GM12878 (cell line): ENCODE data around the gene WHRN. TPM values are rescaled to one million over a fixed set of nuclear protein-coding genes. Genes with fewer than 3 reads are reported as not detected.

Experiments
- ATAC-seq: fragments of 200-7000 bp; cut with Tn5 transposase; 3 replicates; pipeline ENCODE4 v1.9.1; 2020; ENCODE audit warnings: mild to moderate bottlenecking, moderate library complexity
- BruUV-seq: library from RNA; stranded (reverse); fragments of 400-500 nt; replicated peaks from 2 replicates; lab custom pipeline; 2021; lab: Mats Ljungman, UMichigan
- CTCF ChIA-PET: fragments of 300-600 bp; sonication (Branson Sonifier 250); formaldehyde crosslinking; extraction: SDS; loops from one replicate; lab custom pipeline; 2021; ENCODE audit warnings: inconsistent platforms; lab: Yijun Ruan, JAX
- POLR2A ChIA-PET: fragments of 350-600 bp; formaldehyde crosslinking; extraction: SDS; loops from one replicate; lab custom pipeline; 2021; ENCODE audit warnings: inconsistent platforms; lab: Charles Lee
- RAD21 ChIA-PET: fragments of 300-600 bp; sonication (Branson Sonifier 250); formaldehyde crosslinking; loops from one replicate; lab custom pipeline; 2023; ENCODE audit warnings: antibody characterized with exemption; ENCODE audit not compliant: unreplicated experiment; lab: Charles Lee
- SMC1A ChIA-PET: fragments of 300-600 bp; sonication (Branson Sonifier 250); formaldehyde crosslinking; loops from one replicate; lab custom pipeline; 2023; ENCODE audit not compliant: unreplicated experiment, uncharacterized antibody; lab: Charles Lee
- DNase-seq: peaks from one replicate; pipeline ENCODE4 v3.0.0-alpha.2; 2011; ENCODE audit warnings: low read depth, low spot score
- FAIRE-seq: peaks from 3 replicates; lab custom pipeline; 2011; peaks lifted over from hg19 to GRCh38; lab: Jason Lieb, UNC
- H2AFZ ChIP-seq: 2 replicates; pipeline ENCODE4 v1.6.0; 2011; ENCODE audit warnings: low read depth, low read length, control low read depth; ENCODE audit not compliant: control insufficient read depth
- H3K27ac ChIP-seq: 2 replicates; pipeline ENCODE4 v1.5.1; 2011; ENCODE audit warnings: control low read depth; ENCODE audit not compliant: control insufficient read depth, insufficient read depth
- H3K27me3 ChIP-seq, 2 experiments: replicated peaks in 1 of 2; 2 replicates each; pipeline versions ENCODE4 v1.6.0 to v1.6.1; 2011; ENCODE audit warnings: low read length in 1 of 2; ENCODE audit not compliant: control insufficient read depth in 2 of 2, insufficient read depth in 2 of 2
- H3K36me3 ChIP-seq, 2 experiments: 2 replicates each; pipeline ENCODE4 v1.5.1; 2011; ENCODE audit warnings: low read length in 1 of 2; ENCODE audit not compliant: control insufficient read depth in 2 of 2, insufficient read depth in 2 of 2
- H3K4me1 ChIP-seq: 2 replicates; pipeline ENCODE4 v1.6.1; 2011; ENCODE audit warnings: mild to moderate bottlenecking, low read length, moderate library complexity, mixed read lengths; ENCODE audit not compliant: control insufficient read depth, insufficient read depth
- H3K4me2 ChIP-seq: 2 replicates; pipeline ENCODE4 v1.6.0; 2011; ENCODE audit warnings: control low read depth; ENCODE audit not compliant: control insufficient read depth, insufficient read depth
- H3K4me3 ChIP-seq: fragments of 200-600 bp; sonication (generic); 2 replicates; pipeline ENCODE4 v1.5.1; 2016
- H3K79me2 ChIP-seq: 2 replicates; pipeline ENCODE4 v1.6.0; 2011; ENCODE audit warnings: low read length; ENCODE audit not compliant: control insufficient read depth, insufficient read depth
- H3K9ac ChIP-seq: 2 replicates; pipeline ENCODE4 v1.8.0; 2011; ENCODE audit warnings: low read length, control low read depth, mixed read lengths; ENCODE audit not compliant: control insufficient read depth, insufficient read depth
- H3K9me3 ChIP-seq: replicated peaks from 3 replicates; pipeline ENCODE4 v1.5.1; 2011; ENCODE audit warnings: mild to moderate bottlenecking, low read length; ENCODE audit not compliant: control insufficient read depth, insufficient read depth
- H4K20me1 ChIP-seq: 2 replicates; pipeline ENCODE4 v1.6.0; 2011; ENCODE audit not compliant: control insufficient read depth, insufficient read depth
- BCL11A ChIP-seq: IDR thresholded peaks from 2 replicates; pipeline ENCODE4 v1.6.1; 2011; ENCODE audit warnings: low read depth, low read length
- CBFB ChIP-seq: IDR thresholded peaks from 2 replicates; pipeline ENCODE4 v1.6.1; 2016; ENCODE audit warnings: antibody characterized with exemption, low read depth
- CUX1 ChIP-seq: IDR thresholded peaks from 2 replicates; pipeline ENCODE4 v1.6.1; 2012; ENCODE audit warnings: improper control_type of control experiment, low read depth, low read length; ENCODE audit not compliant: insufficient replicate concordance
- EZH2 ChIP-seq: IDR thresholded peaks from 2 replicates; pipeline ENCODE4 v1.6.1; 2012; ENCODE audit warnings: low read depth, mild to moderate bottlenecking, control low read depth, inconsistent platforms, low read length, borderline replicate concordance; ENCODE audit not compliant: control insufficient read depth
- IRF3 ChIP-seq: fragments of 450-650 bp; IDR thresholded peaks from 2 replicates; pipeline ENCODE4 v1.6.1; 2014; ENCODE audit warnings: mild to moderate bottlenecking
- IRF4 ChIP-seq: IDR thresholded peaks from 2 replicates; pipeline ENCODE4 v1.6.1; 2011; ENCODE audit warnings: low read depth, low read length
- JUNB ChIP-seq: IDR thresholded peaks from 2 replicates; pipeline ENCODE4 v1.6.1; 2016; ENCODE audit warnings: antibody characterized with exemption, mild to moderate bottlenecking
- MXI1 ChIP-seq: fragments of 150-350 bp; IDR thresholded peaks from 2 replicates; pipeline ENCODE4 v1.6.1; 2011; ENCODE audit warnings: low read depth, mild to moderate bottlenecking, inconsistent platforms, low read length, improper control_type of control experiment
- NFYA ChIP-seq: IDR thresholded peaks from 2 replicates; pipeline ENCODE4 v1.6.1; 2011; ENCODE audit warnings: low read depth, mild to moderate bottlenecking, low read length, improper control_type of control experiment, borderline replicate concordance
- SKIL ChIP-seq: fragments of 450-650 bp; IDR thresholded peaks from 2 replicates; pipeline ENCODE4 v1.6.1; 2017; ENCODE audit warnings: mild to moderate bottlenecking, low read depth, inconsistent platforms; ENCODE audit not compliant: poor library complexity, severe bottlenecking
- SP1 ChIP-seq: IDR thresholded peaks from one replicate; pipeline ENCODE4 v1.6.1; 2011; ENCODE audit warnings: low read depth, low read length
- SUPT20H ChIP-seq: IDR thresholded peaks from 2 replicates; pipeline ENCODE4 v1.6.1; 2011; ENCODE audit warnings: low read depth, mild to moderate bottlenecking, low read length, moderate library complexity, borderline replicate concordance; ENCODE audit not compliant: control insufficient read depth
- ZBTB11 ChIP-seq: fragments of 450-650 bp; formaldehyde crosslinking; IDR thresholded peaks from 2 replicates; pipeline ENCODE4 v1.5.0; 2022; ENCODE audit warnings: mild to moderate bottlenecking, missing genetic modification characterization
- in situ Hi-C: fragments of 300-500 bp; cut with MboI; formaldehyde crosslinking; loops from 9 replicates; pipeline ENCODE4 v1.14.3; 2018; ENCODE audit warnings: mixed read lengths
- intact Hi-C: fragments of 100-400 bp; cut with micrococcal nuclease; formaldehyde crosslinking; loops from one replicate; pipeline ENCODE4 v1.14.2; 2022; ENCODE audit not compliant: unreplicated experiment
- polyA plus RNA-seq, 11 experiments: library from polyadenylated mRNA; depleted of rRNA in 4 of 11; unstranded in 6 of 11; stranded (reverse) in 5 of 11; fragments of >200 nt; fragmentation: Nextera tagmentation in 4 of 11; fragmentation: Illumina TruSeq in 1 of 11; extraction: Ambion mirVana in 4 of 11; extraction: Trizol in 1 of 11; gene quantifications; 1 replicate in 1 of 11; 2 replicates in 10 of 11; pipeline versions ENCODE4 v1.2.1 to v1.2.3, GENCODE V29; 2011 to 2016; ENCODE audit warnings: inconsistent platforms in 2 of 11, missing spikeins in 2 of 11, low read depth in 1 of 11
- total RNA-seq, 4 experiments: library from RNA; depleted of rRNA in 3 of 4; stranded (reverse); fragments of >200 nt in 3 of 4; fragmentation: Illumina TruSeq in 1 of 4; extraction: Trizol in 1 of 4; gene quantifications; 2 replicates each; pipeline versions ENCODE4 v1.2.1 to v1.2.3, GENCODE V29; 2013 to 2021

WHRN gene
- total and polyA plus RNA-seq, 10 of the 15 experiments (the other 5 are each of a cell fraction or from before 2014, with no cell fraction given) = 0.04 to 18.2 (median 0.68) TPM; not detected in 1

GRCh38 chr9:114521846-114522245 lies 16.6 kb upstream of the WHRN start:
- Histone ChIP-seq H3K4me1 (peaks cover 7% of the 10 kb centered on the region), H3K27me3 (no peaks in the 10 kb centered on the region; a peak in 2 of 4 replicates), H2AFZ (no peak overlapping the region), H3K36me3 (no peaks in the 10 kb centered on the region), H3K27ac (no peak overlapping the region), H3K4me3 (no peak overlapping the region), H4K20me1 (no peaks in the 10 kb centered on the region), H3K79me2 (no peaks in the 10 kb centered on the region), H3K4me2 (no peak overlapping the region), H3K9me3 (no peaks in the 10 kb centered on the region), H3K9ac (no peak overlapping the region)
- DNase-seq (no peak), FAIRE-seq (no peak), ATAC-seq (no peak)
- no TSS peak for BruUV-seq
- in situ Hi-C loops (no loop called here), intact Hi-C loops (no loop called here)
- CTCF ChIA-PET = interaction anchor here (1.3 to 1.9 kb wide), 2 partner anchors 34 to 132 kb away, joined by 3 to 6 read pairs; no protein-coding TSS in a partner anchor
- POLR2A ChIA-PET = interaction anchor here (0.5 kb wide), 1 partner anchor 140 kb away, joined by 6 read pairs; no protein-coding TSS in a partner anchor
- RAD21 ChIA-PET = no interaction called here
- SMC1A ChIA-PET = interaction anchor here (1.9 kb wide), 1 partner anchor 20 kb away, joined by 4 read pairs; no protein-coding TSS in a partner anchor
- no peak for TF ChIP-seq MXI1
- TF ChIP-seq SUPT20H = no peak
- no peak for TF ChIP-seq SP1
- TF ChIP-seq IRF3 = no peak
- TF ChIP-seq EZH2 = no peak
- no peak for TF ChIP-seq SKIL
- TF ChIP-seq CBFB = no peak
- TF ChIP-seq IRF4 = no peak
- no peak for TF ChIP-seq NFYA
- no peak for TF ChIP-seq JUNB
- no peak for TF ChIP-seq CUX1
- no peak for TF ChIP-seq ZBTB11
- TF ChIP-seq BCL11A = no peak
